GM23338 (cell line): ENCODE data around the gene MYLK3. TPM values are rescaled to one million over a fixed set of nuclear protein-coding genes. Genes with fewer than 3 reads are reported as not detected.

Experiments
- ATAC-seq: fragments of 200-7000 bp; cut with Tn5 transposase; 3 replicates; pipeline ENCODE4 v1.9.1; 2020
- DNase-seq: peaks from one replicate; pipeline ENCODE4 v3.0.0-alpha.2; 2015; ENCODE audit warnings: low spot score
- H2AFZ ChIP-seq: fragments of 200-600 bp; sonication (generic); 2 replicates; pipeline ENCODE4 v1.8.0; 2016; ENCODE audit warnings: antibody characterized with exemption, mild to moderate bottlenecking, moderate library complexity
- H3F3A ChIP-seq: fragments of 200-600 bp; sonication (generic); replicated peaks from 2 replicates; pipeline ENCODE4 v1.8.0; 2017; ENCODE audit warnings: antibody characterized with exemption, mixed run types, low read depth
- H3K27ac ChIP-seq: fragments of 200-600 bp; sonication (generic); 2 replicates; pipeline ENCODE4 v1.6.1; 2016; ENCODE audit warnings: low read depth
- H3K27me3 ChIP-seq: fragments of 200-600 bp; sonication (generic); 2 replicates; pipeline ENCODE4 v1.8.0; 2016; ENCODE audit warnings: mild to moderate bottlenecking, mixed run types, moderate library complexity; ENCODE audit not compliant: insufficient read depth
- H3K36me3 ChIP-seq: fragments of 200-600 bp; sonication (generic); 2 replicates; pipeline ENCODE4 v1.8.0; 2016; ENCODE audit warnings: mild to moderate bottlenecking; ENCODE audit not compliant: insufficient read depth
- H3K4me1 ChIP-seq: fragments of 200-600 bp; sonication (generic); 2 replicates; pipeline ENCODE4 v1.8.0; 2016; ENCODE audit warnings: mild to moderate bottlenecking, moderate library complexity; ENCODE audit not compliant: insufficient read depth
- H3K4me2 ChIP-seq: fragments of 200-600 bp; sonication (generic); 2 replicates; pipeline ENCODE4 v1.7.1; 2017; ENCODE audit warnings: mixed run types
- H3K4me3 ChIP-seq: fragments of 200-600 bp; sonication (generic); 2 replicates; pipeline ENCODE4 v1.6.1; 2016; ENCODE audit warnings: mixed run types
- H3K79me2 ChIP-seq: fragments of 200-600 bp; sonication (generic); replicated peaks from 2 replicates; pipeline ENCODE4 v1.8.0; 2017; ENCODE audit warnings: mild to moderate bottlenecking; ENCODE audit not compliant: insufficient read depth
- H3K9me2 ChIP-seq: fragments of 200-600 bp; sonication (generic); 2 replicates; pipeline ENCODE4 v1.8.0; 2017; ENCODE audit not compliant: insufficient read depth
- H4K20me1 ChIP-seq: fragments of 200-600 bp; sonication (generic); replicated peaks from 2 replicates; pipeline ENCODE4 v1.8.0; 2017; ENCODE audit warnings: mild to moderate bottlenecking; ENCODE audit not compliant: insufficient read depth
- H3K27ac Mint-ChIP-seq: 2 replicates; pipeline ENCODE4 v1.8.0; 2020; ENCODE audit warnings: inconsistent platforms, mild to moderate bottlenecking, moderate library complexity, mixed read lengths
- H3K27me3 Mint-ChIP-seq: 3 replicates; pipeline ENCODE4 v1.8.0; 2022; ENCODE audit warnings: low read depth, mild to moderate bottlenecking, moderate library complexity, mixed read lengths, inconsistent platforms; ENCODE audit not compliant: insufficient read depth, poor library complexity
- H3K36me3 Mint-ChIP-seq: 3 replicates; pipeline ENCODE4 v1.8.0; 2021; ENCODE audit warnings: low read depth, mild to moderate bottlenecking, inconsistent platforms, moderate library complexity, mixed read lengths
- H3K4me1 Mint-ChIP-seq: 3 replicates; pipeline ENCODE4 v1.8.0; 2020; ENCODE audit warnings: mild to moderate bottlenecking, inconsistent platforms, mixed read lengths
- H3K4me3 Mint-ChIP-seq: 3 replicates; pipeline ENCODE4 v1.8.0; 2021; ENCODE audit warnings: moderate library complexity, mild to moderate bottlenecking, inconsistent platforms, mixed read lengths
- H3K9me3 Mint-ChIP-seq: 3 replicates; pipeline ENCODE4 v1.8.0; 2020; ENCODE audit warnings: moderate library complexity, mild to moderate bottlenecking, inconsistent platforms, mixed read lengths
- CTCF ChIP-seq, 2 experiments: fragments of 200-600 bp in 1 of 2; sonication (generic) in 1 of 2; conservative IDR thresholded peaks; 2 replicates each; pipeline versions ENCODE4 v1.5.1 to v1.6.1; 2016 to 2017; ENCODE audit warnings: antibody characterized with exemption in 2 of 2, low read depth in 2 of 2, mild to moderate bottlenecking in 2 of 2, moderate library complexity in 1 of 2
- EZH2 ChIP-seq: fragments of 200-600 bp; sonication (generic); IDR thresholded peaks from one replicate; pipeline ENCODE4 v1.8.0; 2017; ENCODE audit warnings: antibody characterized with exemption, mild to moderate bottlenecking, low read depth; ENCODE audit not compliant: unreplicated experiment
- NANOG ChIP-seq: IDR thresholded peaks from 2 replicates; pipeline ENCODE4 v1.6.1; 2016; ENCODE audit warnings: antibody characterized with exemption, borderline replicate concordance
- polyA plus RNA-seq: library from polyadenylated mRNA; unstranded; fragments of >200 nt; fragmentation: Nextera tagmentation; extraction: Ambion mirVana; gene quantifications from 2 replicates; pipeline ENCODE4 v1.2.1, GENCODE V29; 2016
- total RNA-seq: library from RNA; depleted of rRNA; stranded (reverse); fragments of >200 nt; shearing (Covaris generic); gene quantifications from 2 replicates; pipeline ENCODE4 v1.2.3, GENCODE V29; 2014
- TF ChIP-seq, protein P1 (sequence below): fragments of 250-450 bp; sonication (Bioruptor Pico); IDR thresholded peaks from 2 replicates; pipeline ENCODE4 v1.5.0; 2020; ENCODE audit warnings: mild to moderate bottlenecking, moderate library complexity
- TF ChIP-seq, protein P2 (sequence below): IDR thresholded peaks from 2 replicates; pipeline ENCODE4 v1.6.1; 2016; ENCODE audit warnings: antibody characterized with exemption

The MYLK3 gene
- total and polyA plus RNA-seq, 2 experiments from 2014 or later, result 0.18 to 0.63 TPM

GRCh38 chr16:46731691-46732555 lies 16.2 kb downstream of the MYLK3 start:
- Mint-ChIP-seq H3K27me3 (peaks cover 12% of the 10 kb centered on the region), H3K4me1 (no peaks in the 10 kb centered on the region), H3K9me3 (no peaks in the 10 kb centered on the region; the same call in 2 of the 3 replicates), H3K4me3 (no peak overlapping the region), H3K27ac (no peak overlapping the region), H3K36me3 (no peaks in the 10 kb centered on the region)
- no peaks in the 10 kb centered on the region for H3F3A ChIP-seq
- no peak overlapping the region for H3K4me2 ChIP-seq
- no peak for ATAC-seq
- H2AFZ ChIP-seq, result no peak overlapping the region
- H4K20me1 ChIP-seq, result no peaks in the 10 kb centered on the region
- H3K9me2 ChIP-seq, result no peaks in the 10 kb centered on the region
- no peak for DNase-seq
- no peak overlapping the region for H3K4me3 ChIP-seq
- no peak overlapping the region for H3K27ac ChIP-seq
- no peaks in the 10 kb centered on the region for H3K79me2 ChIP-seq
- no peaks in the 10 kb centered on the region for H3K27me3 ChIP-seq
- TF ChIP-seq NANOG, result no peak
- TF ChIP-seq, protein P1, sequence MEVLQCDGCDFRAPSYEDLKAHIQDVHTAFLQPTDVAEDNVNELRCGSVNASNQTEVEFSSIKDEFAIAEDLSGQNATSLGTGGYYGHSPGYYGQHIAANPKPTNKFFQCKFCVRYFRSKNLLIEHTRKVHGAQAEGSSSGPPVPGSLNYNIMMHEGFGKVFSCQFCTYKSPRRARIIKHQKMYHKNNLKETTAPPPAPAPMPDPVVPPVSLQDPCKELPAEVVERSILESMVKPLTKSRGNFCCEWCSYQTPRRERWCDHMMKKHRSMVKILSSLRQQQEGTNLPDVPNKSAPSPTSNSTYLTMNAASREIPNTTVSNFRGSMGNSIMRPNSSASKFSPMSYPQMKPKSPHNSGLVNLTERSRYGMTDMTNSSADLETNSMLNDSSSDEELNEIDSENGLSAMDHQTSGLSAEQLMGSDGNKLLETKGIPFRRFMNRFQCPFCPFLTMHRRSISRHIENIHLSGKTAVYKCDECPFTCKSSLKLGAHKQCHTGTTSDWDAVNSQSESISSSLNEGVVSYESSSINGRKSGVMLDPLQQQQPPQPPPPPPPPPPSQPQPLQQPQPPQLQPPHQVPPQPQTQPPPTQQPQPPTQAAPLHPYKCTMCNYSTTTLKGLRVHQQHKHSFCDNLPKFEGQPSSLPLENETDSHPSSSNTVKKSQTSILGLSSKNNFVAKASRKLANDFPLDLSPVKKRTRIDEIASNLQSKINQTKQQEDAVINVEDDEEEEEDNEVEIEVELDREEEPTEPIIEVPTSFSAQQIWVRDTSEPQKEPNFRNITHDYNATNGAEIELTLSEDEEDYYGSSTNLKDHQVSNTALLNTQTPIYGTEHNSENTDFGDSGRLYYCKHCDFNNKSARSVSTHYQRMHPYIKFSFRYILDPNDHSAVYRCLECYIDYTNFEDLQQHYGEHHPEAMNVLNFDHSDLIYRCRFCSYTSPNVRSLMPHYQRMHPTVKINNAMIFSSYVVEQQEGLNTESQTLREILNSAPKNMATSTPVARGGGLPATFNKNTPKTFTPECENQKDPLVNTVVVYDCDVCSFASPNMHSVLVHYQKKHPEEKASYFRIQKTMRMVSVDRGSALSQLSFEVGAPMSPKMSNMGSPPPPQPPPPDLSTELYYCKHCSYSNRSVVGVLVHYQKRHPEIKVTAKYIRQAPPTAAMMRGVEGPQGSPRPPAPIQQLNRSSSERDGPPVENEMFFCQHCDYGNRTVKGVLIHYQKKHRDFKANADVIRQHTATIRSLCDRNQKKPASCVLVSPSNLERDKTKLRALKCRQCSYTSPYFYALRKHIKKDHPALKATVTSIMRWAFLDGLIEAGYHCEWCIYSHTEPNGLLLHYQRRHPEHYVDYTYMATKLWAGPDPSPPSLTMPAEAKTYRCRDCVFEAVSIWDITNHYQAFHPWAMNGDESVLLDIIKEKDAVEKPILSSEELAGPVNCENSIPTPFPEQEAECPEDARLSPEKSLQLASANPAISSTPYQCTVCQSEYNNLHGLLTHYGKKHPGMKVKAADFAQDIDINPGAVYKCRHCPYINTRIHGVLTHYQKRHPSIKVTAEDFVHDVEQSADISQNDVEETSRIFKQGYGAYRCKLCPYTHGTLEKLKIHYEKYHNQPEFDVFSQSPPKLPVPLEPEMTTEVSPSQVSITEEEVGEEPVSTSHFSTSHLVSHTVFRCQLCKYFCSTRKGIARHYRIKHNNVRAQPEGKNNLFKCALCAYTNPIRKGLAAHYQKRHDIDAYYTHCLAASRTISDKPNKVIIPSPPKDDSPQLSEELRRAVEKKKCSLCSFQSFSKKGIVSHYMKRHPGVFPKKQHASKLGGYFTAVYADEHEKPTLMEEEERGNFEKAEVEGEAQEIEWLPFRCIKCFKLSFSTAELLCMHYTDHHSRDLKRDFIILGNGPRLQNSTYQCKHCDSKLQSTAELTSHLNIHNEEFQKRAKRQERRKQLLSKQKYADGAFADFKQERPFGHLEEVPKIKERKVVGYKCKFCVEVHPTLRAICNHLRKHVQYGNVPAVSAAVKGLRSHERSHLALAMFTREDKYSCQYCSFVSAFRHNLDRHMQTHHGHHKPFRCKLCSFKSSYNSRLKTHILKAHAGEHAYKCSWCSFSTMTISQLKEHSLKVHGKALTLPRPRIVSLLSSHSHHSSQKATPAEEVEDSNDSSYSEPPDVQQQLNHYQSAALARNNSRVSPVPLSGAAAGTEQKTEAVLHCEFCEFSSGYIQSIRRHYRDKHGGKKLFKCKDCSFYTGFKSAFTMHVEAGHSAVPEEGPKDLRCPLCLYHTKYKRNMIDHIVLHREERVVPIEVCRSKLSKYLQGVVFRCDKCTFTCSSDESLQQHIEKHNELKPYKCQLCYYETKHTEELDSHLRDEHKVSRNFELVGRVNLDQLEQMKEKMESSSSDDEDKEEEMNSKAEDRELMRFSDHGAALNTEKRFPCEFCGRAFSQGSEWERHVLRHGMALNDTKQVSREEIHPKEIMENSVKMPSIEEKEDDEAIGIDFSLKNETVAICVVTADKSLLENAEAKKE (CRISPR knock-in tag), result no peak
- TF ChIP-seq EZH2, result no peak
- TF ChIP-seq CTCF (conservative IDR thresholded peaks at IDR 0.05; ENCODE audit: low read depth in 2 of 2), result no peak
- TF ChIP-seq, protein P2, sequence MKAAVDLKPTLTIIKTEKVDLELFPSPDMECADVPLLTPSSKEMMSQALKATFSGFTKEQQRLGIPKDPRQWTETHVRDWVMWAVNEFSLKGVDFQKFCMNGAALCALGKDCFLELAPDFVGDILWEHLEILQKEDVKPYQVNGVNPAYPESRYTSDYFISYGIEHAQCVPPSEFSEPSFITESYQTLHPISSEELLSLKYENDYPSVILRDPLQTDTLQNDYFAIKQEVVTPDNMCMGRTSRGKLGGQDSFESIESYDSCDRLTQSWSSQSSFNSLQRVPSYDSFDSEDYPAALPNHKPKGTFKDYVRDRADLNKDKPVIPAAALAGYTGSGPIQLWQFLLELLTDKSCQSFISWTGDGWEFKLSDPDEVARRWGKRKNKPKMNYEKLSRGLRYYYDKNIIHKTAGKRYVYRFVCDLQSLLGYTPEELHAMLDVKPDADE, result no peak
- no peaks in the 10 kb centered on the region for H3K4me1 ChIP-seq
- H3K36me3 ChIP-seq, result no peaks in the 10 kb centered on the region
